IMR-90 (cell line): ENCODE measurements around the gene MAP3K5. TPM values are rescaled to one million over a fixed set of nuclear protein-coding genes. Genes with fewer than 3 reads are reported as not detected.

Source experiments
- ATAC-seq: fragments of 200-7000 bp; cut with Tn5 transposase; 2 replicates; pipeline ENCODE4 v1.9.1; 2020; ENCODE audit warnings: low read depth, mild to moderate bottlenecking, moderate library complexity
- BruUV-seq: library from RNA; stranded (reverse); fragments of 400-500 nt; replicated peaks from 2 replicates; lab custom pipeline; 2021; lab: Mats Ljungman, UMichigan
- CTCF ChIA-PET: fragments of 300-600 bp; formaldehyde crosslinking; extraction: SDS; loops from one replicate; lab custom pipeline; 2021; ENCODE audit warnings: antibody characterized with exemption; lab: Yijun Ruan, JAX
- POLR2A ChIA-PET: fragments of 300-600 bp; sonication (Branson Sonifier 250); formaldehyde crosslinking; loops from one replicate; lab custom pipeline; 2022; ENCODE audit warnings: antibody characterized with exemption; ENCODE audit not compliant: unreplicated experiment; lab: Charles Lee
- DNase-seq: peaks from one replicate; pipeline ENCODE4 v3.0.0; 2013
- H2AFZ ChIP-seq: replicated peaks from 2 replicates; pipeline ENCODE3; 2013; ENCODE audit warnings: low read length, mild to moderate bottlenecking; ENCODE audit not compliant: poor library complexity
- H2AK5ac ChIP-seq: 2 replicates; pipeline ENCODE4 v1.6.1; 2013; ENCODE audit warnings: low read depth, low read length, inconsistent platforms
- H2AK9ac ChIP-seq: replicated peaks from 2 replicates; pipeline ENCODE3; 2013; ENCODE audit warnings: mild to moderate bottlenecking, low read depth, low read length, moderate library complexity; ENCODE audit not compliant: poor library complexity
- H2BK120ac ChIP-seq: 2 replicates; pipeline ENCODE4 v1.6.1; 2013; ENCODE audit warnings: low read depth, low read length, inconsistent platforms
- H2BK15ac ChIP-seq: 3 replicates; pipeline ENCODE4 v1.6.1; 2013; ENCODE audit warnings: low read depth, low read length, inconsistent platforms
- H2BK20ac ChIP-seq: 2 replicates; pipeline ENCODE4 v1.6.1; 2013; ENCODE audit warnings: low read depth, mild to moderate bottlenecking, inconsistent platforms, low read length, moderate library complexity
- H2BK5ac ChIP-seq: 2 replicates; pipeline ENCODE4 v1.6.1; 2013; ENCODE audit warnings: mild to moderate bottlenecking, low read depth, low read length, inconsistent platforms; ENCODE audit not compliant: poor library complexity, severe bottlenecking
- H3K14ac ChIP-seq: replicated peaks from 2 replicates; pipeline ENCODE4 v1.6.1; 2013; ENCODE audit warnings: low read depth, low read length, inconsistent platforms
- H3K18ac ChIP-seq: 2 replicates; pipeline ENCODE4 v1.6.1; 2013; ENCODE audit warnings: low read depth, low read length, control low read depth
- H3K23ac ChIP-seq: 2 replicates; pipeline ENCODE4 v1.6.1; 2013; ENCODE audit warnings: low read depth, low read length, inconsistent platforms
- H3K27ac ChIP-seq: 2 replicates; pipeline ENCODE4 v1.5.1; 2013; ENCODE audit warnings: mild to moderate bottlenecking, control low read depth, low read length; ENCODE audit not compliant: insufficient read depth
- H3K27me3 ChIP-seq: 2 replicates; pipeline ENCODE4 v1.6.1; 2013; ENCODE audit warnings: low read length; ENCODE audit not compliant: control insufficient read depth, insufficient read depth
- H3K36me3 ChIP-seq: 2 replicates; pipeline ENCODE4 v1.6.1; 2013; ENCODE audit warnings: low read length, mixed read lengths; ENCODE audit not compliant: control insufficient read depth, insufficient read depth
- H3K4ac ChIP-seq: 2 replicates; pipeline ENCODE4 v1.6.1; 2013; ENCODE audit warnings: low read depth, low read length, inconsistent platforms
- H3K4me1 ChIP-seq: 2 replicates; pipeline ENCODE4 v1.6.1; 2013; ENCODE audit warnings: low read length, mixed read lengths; ENCODE audit not compliant: control insufficient read depth, insufficient read depth
- H3K4me2 ChIP-seq: 2 replicates; pipeline ENCODE4 v1.6.1; 2013; ENCODE audit warnings: low read depth, mild to moderate bottlenecking, control low read depth, low read length, moderate library complexity
- H3K4me3 ChIP-seq: 2 replicates; pipeline ENCODE4 v1.5.1; 2013; ENCODE audit warnings: low read depth, mild to moderate bottlenecking, control low read depth, low read length, moderate library complexity; ENCODE audit not compliant: insufficient read depth
- H3K56ac ChIP-seq: 2 replicates; pipeline ENCODE4 v1.6.1; 2013; ENCODE audit warnings: low read length, inconsistent platforms; ENCODE audit not compliant: insufficient read depth; ENCODE audit errors: extremely low read depth
- H3K79me1 ChIP-seq, 2 experiments: 2 replicates each; pipeline ENCODE4 v1.6.1; 2013; ENCODE audit warnings: low read length in 2 of 2, inconsistent platforms in 1 of 2, low read depth in 1 of 2
- H3K9ac ChIP-seq: 2 replicates; pipeline ENCODE4 v1.6.1; 2013; ENCODE audit warnings: low read depth, low read length, control low read depth
- H3K9me1 ChIP-seq: 2 replicates; pipeline ENCODE4 v1.6.1; 2013; ENCODE audit warnings: low read length, inconsistent platforms; ENCODE audit not compliant: insufficient read depth
- H3K9me3 ChIP-seq: 2 replicates; pipeline ENCODE4 v1.6.1; 2013; ENCODE audit warnings: low read length; ENCODE audit not compliant: control insufficient read depth, insufficient read depth
- H4K20me1 ChIP-seq: 2 replicates; pipeline ENCODE4 v1.6.1; 2013; ENCODE audit warnings: low read length, inconsistent platforms; ENCODE audit not compliant: insufficient read depth
- H4K5ac ChIP-seq: 2 replicates; pipeline ENCODE4 v1.6.1; 2013; ENCODE audit warnings: mild to moderate bottlenecking, low read depth, low read length, control low read depth
- H4K8ac ChIP-seq, 2 experiments: 2 replicates each; pipeline ENCODE4 v1.6.1; 2013; ENCODE audit warnings: low read depth in 2 of 2, low read length in 2 of 2, control low read depth in 1 of 2, inconsistent platforms in 1 of 2
- H4K91ac ChIP-seq: 2 replicates; pipeline ENCODE4 v1.6.1; 2013; ENCODE audit warnings: low read depth, low read length, inconsistent platforms; ENCODE audit not compliant: insufficient read depth
- BHLHE40 ChIP-seq: fragments of 150-350 bp; IDR thresholded peaks from 2 replicates; pipeline ENCODE4 v1.6.1; 2016; ENCODE audit warnings: mild to moderate bottlenecking, low read depth, low read length
- CEBPB ChIP-seq: IDR thresholded peaks from 2 replicates; pipeline ENCODE4 v1.6.1; 2012; ENCODE audit warnings: low read depth, low read length, improper control_type of control experiment
- CHD1 ChIP-seq: IDR thresholded peaks from 2 replicates; pipeline ENCODE4 v1.6.1; 2012; ENCODE audit warnings: low read depth, low read length, improper control_type of control experiment
- CTCF ChIP-seq: conservative IDR thresholded peaks from 2 replicates; pipeline ENCODE4 v1.5.1; 2012; ENCODE audit warnings: mild to moderate bottlenecking, low read depth, low read length, improper control_type of control experiment
- MAFK ChIP-seq: IDR thresholded peaks from 2 replicates; pipeline ENCODE4 v1.6.1; 2012; ENCODE audit warnings: low read depth, low read length, improper control_type of control experiment
- MXI1 ChIP-seq: IDR thresholded peaks from 2 replicates; pipeline ENCODE4 v1.6.1; 2012; ENCODE audit warnings: low read depth, mild to moderate bottlenecking, low read length, moderate library complexity, borderline replicate concordance
- POLR2A ChIP-seq: IDR thresholded peaks from 2 replicates; pipeline ENCODE4 v1.6.1; 2012; ENCODE audit warnings: mild to moderate bottlenecking, low read depth, low read length
- RAD21 ChIP-seq: IDR thresholded peaks from 2 replicates; pipeline ENCODE4 v1.6.1; 2012; ENCODE audit warnings: low read length, improper control_type of control experiment
- RCOR1 ChIP-seq: IDR thresholded peaks from 2 replicates; pipeline ENCODE4 v1.6.1; 2012; ENCODE audit warnings: mild to moderate bottlenecking, low read length, improper control_type of control experiment; ENCODE audit not compliant: insufficient replicate concordance
- RFX5 ChIP-seq: IDR thresholded peaks from 2 replicates; pipeline ENCODE4 v1.8.0; 2012; ENCODE audit warnings: low read depth, mild to moderate bottlenecking, low read length, moderate library complexity
- SMC3 ChIP-seq: fragments of 150-350 bp; IDR thresholded peaks from 2 replicates; pipeline ENCODE4 v1.6.1; 2016; ENCODE audit warnings: low read depth, mild to moderate bottlenecking, antibody characterized with exemption, low read length, moderate library complexity
- USF2 ChIP-seq: fragments of 150-350 bp; IDR thresholded peaks from 2 replicates; pipeline ENCODE4 v1.6.1; 2017; ENCODE audit warnings: mild to moderate bottlenecking, antibody characterized with exemption, low read length, low read depth
- WGBS, 2 experiments: methylation state at CpG; one replicate each; pipeline versions ENCODE4 v1.1.5 to v1.1.7; 2013; ENCODE audit warnings: missing lambda C conversion rate in 2 of 2; ENCODE audit not compliant: insufficient read length in 1 of 2; ENCODE audit errors: extremely low coverage in 2 of 2; 5-methylcytosine and 5-hydroxymethylcytosine counted together
- dilution Hi-C: fragments of 300-500 bp; cut with HindIII; formaldehyde crosslinking; loops from one replicate; pipeline ENCODE4 v1.14.3; 2018; ENCODE audit warnings: low sequenced_read_pairs; ENCODE audit not compliant: unreplicated experiment
- in situ Hi-C: fragments of 300-500 bp; cut with MboI; formaldehyde crosslinking; loops from 3 replicates; pipeline ENCODE4 v1.14.3; 2019; ENCODE audit warnings: low sequenced_read_pairs, inconsistent platforms, mixed read lengths
- intact Hi-C: fragments of 100-400 bp; cut with micrococcal nuclease; formaldehyde crosslinking; loops from 2 replicates; pipeline ENCODE4 v1.10.0; 2022
- polyA plus RNA-seq, 3 experiments: library from polyadenylated mRNA; depleted of rRNA; stranded (reverse); fragments of >200 nt; gene quantifications; 2 replicates each; pipeline ENCODE4 v1.2.3, GENCODE V29; 2012; ENCODE audit warnings: low replicate concordance in 1 of 3
- total RNA-seq: library from RNA; depleted of rRNA; stranded (reverse); fragments of >200 nt; gene quantifications from 2 replicates; pipeline ENCODE4 v1.2.3, GENCODE V29; 2012
- TF ChIP-seq, protein P1 (sequence below): fragments of 150-350 bp; IDR thresholded peaks from 2 replicates; pipeline ENCODE4 v1.6.1; 2016; ENCODE audit warnings: low read depth, mild to moderate bottlenecking, low read length, moderate library complexity, borderline replicate concordance

Gene MAP3K5
- total and polyA plus RNA-seq, 2 of the 4 experiments (the other 2 are of a cell fraction): 5.4 to 17.6 TPM

- no peaks in the 10 kb centered on the region for H3K4me1 ChIP-seq
- no TSS peak for BruUV-seq
- DNase-seq (no peak), ATAC-seq (no peak)
- no peak overlapping the region for H4K5ac ChIP-seq
- no peaks in the 10 kb centered on the region for H4K20me1 ChIP-seq
- H3K79me1 ChIP-seq: no peaks in the 10 kb centered on the region
- no peak overlapping the region for H3K4me2 ChIP-seq
- H4K8ac ChIP-seq: no peak overlapping the region
- no peak overlapping the region for H3K4me3 ChIP-seq
- no peak overlapping the region for H3K9ac ChIP-seq
- no peaks in the 10 kb centered on the region for H3K9me1 ChIP-seq
- in situ Hi-C loops: no loop called here
- H3K56ac ChIP-seq: no peak overlapping the region
- H2AK5ac ChIP-seq: no peak overlapping the region
- no peaks in the 10 kb centered on the region for H3K36me3 ChIP-seq
- H2BK120ac ChIP-seq: no peak overlapping the region
- intact Hi-C loops: no loop called here
- dilution Hi-C loops: no loop called here
- H3K4ac ChIP-seq: no peak overlapping the region
- no peak overlapping the region for H4K91ac ChIP-seq
- H2BK20ac ChIP-seq: no peak overlapping the region
- no peaks in the 10 kb centered on the region for H3K9me3 ChIP-seq
- H3K27ac ChIP-seq: no peak overlapping the region
- CTCF ChIA-PET: no interaction called here
- no peak overlapping the region for H2AK9ac ChIP-seq
- no peak overlapping the region for H3K14ac ChIP-seq
- H3K18ac ChIP-seq: no peak overlapping the region
- H3K23ac ChIP-seq: no peak overlapping the region
- POLR2A ChIA-PET: no interaction called here
- H2BK15ac ChIP-seq: no peak overlapping the region
- 83% methylated on average over 2 of the region's 3 CpGs; no CpG with 5 or more reads in 1 of the 2 experiments for WGBS, 2 experiments
- H3K27me3 ChIP-seq: peaks cover 16% of the 10 kb centered on the region
- TF ChIP-seq CHD1 (no peak), CTCF (no peak), SMC3 (no peak), CEBPB (no peak), MXI1 (no peak), BHLHE40 (no peak), USF2 (no peak), RCOR1 (no peak), RFX5 (no peak), RAD21 (no peak), MAFK (no peak), POLR2A (no peak)
- TF ChIP-seq, protein P1, sequence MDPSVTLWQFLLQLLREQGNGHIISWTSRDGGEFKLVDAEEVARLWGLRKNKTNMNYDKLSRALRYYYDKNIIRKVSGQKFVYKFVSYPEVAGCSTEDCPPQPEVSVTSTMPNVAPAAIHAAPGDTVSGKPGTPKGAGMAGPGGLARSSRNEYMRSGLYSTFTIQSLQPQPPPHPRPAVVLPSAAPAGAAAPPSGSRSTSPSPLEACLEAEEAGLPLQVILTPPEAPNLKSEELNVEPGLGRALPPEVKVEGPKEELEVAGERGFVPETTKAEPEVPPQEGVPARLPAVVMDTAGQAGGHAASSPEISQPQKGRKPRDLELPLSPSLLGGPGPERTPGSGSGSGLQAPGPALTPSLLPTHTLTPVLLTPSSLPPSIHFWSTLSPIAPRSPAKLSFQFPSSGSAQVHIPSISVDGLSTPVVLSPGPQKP: no peak
- H2BK5ac ChIP-seq: no peak overlapping the region
- H2AFZ ChIP-seq: no peak overlapping the region
These were observed 271.8 kb downstream of the MAP3K5 start for GRCh38 chr6:136520517-136520916.
